PFSK-1 (cell line): Measurements from ENCODE around the gene TICRR. TPM values are rescaled to one million over a fixed set of nuclear protein-coding genes. Genes with fewer than 3 reads are reported as not detected.

ENCODE experiments used
- FOXP2 ChIP-seq: optimal IDR thresholded peaks from 2 replicates; pipeline ENCODE3; 2011; ENCODE audit warnings: borderline replicate concordance, control low read depth, inconsistent platforms; ENCODE audit not compliant: insufficient read depth; ENCODE audit errors: extremely low read length, extremely low read depth
- POLR2AphosphoS5 ChIP-seq: IDR thresholded peaks from 2 replicates; pipeline ENCODE4 v1.6.1; 2012; ENCODE audit warnings: low read depth, mild to moderate bottlenecking, control low read depth, low read length, moderate library complexity
- SIN3A ChIP-seq: IDR thresholded peaks from 2 replicates; pipeline ENCODE4 v1.6.1; 2012; ENCODE audit warnings: mild to moderate bottlenecking, low read length, moderate library complexity, borderline replicate concordance; ENCODE audit not compliant: insufficient read depth
- TAF1 ChIP-seq: IDR thresholded peaks from 2 replicates; pipeline ENCODE4 v1.6.1; 2012; ENCODE audit warnings: low read length, control low read depth, borderline replicate concordance; ENCODE audit not compliant: insufficient read depth
- polyA plus RNA-seq: library from polyadenylated mRNA; unstranded; fragments of >200 nt; gene quantifications from one replicate; pipeline ENCODE4 v1.2.1, GENCODE V29; 2012; ENCODE audit warnings: low read depth, missing spikeins; ENCODE audit not compliant: insufficient read length
- TF ChIP-seq, protein P1 (sequence below), 2 experiments: IDR thresholded peaks; 2 replicates each; pipeline versions ENCODE4 v1.6.1 to v1.8.0; 2011 to 2012; ENCODE audit warnings: low read depth in 2 of 2, low read length in 2 of 2, control low read depth in 1 of 2, inconsistent platforms in 1 of 2, mild to moderate bottlenecking in 1 of 2, moderate library complexity in 1 of 2; ENCODE audit not compliant: insufficient read depth in 1 of 2

The TICRR gene, protein sequence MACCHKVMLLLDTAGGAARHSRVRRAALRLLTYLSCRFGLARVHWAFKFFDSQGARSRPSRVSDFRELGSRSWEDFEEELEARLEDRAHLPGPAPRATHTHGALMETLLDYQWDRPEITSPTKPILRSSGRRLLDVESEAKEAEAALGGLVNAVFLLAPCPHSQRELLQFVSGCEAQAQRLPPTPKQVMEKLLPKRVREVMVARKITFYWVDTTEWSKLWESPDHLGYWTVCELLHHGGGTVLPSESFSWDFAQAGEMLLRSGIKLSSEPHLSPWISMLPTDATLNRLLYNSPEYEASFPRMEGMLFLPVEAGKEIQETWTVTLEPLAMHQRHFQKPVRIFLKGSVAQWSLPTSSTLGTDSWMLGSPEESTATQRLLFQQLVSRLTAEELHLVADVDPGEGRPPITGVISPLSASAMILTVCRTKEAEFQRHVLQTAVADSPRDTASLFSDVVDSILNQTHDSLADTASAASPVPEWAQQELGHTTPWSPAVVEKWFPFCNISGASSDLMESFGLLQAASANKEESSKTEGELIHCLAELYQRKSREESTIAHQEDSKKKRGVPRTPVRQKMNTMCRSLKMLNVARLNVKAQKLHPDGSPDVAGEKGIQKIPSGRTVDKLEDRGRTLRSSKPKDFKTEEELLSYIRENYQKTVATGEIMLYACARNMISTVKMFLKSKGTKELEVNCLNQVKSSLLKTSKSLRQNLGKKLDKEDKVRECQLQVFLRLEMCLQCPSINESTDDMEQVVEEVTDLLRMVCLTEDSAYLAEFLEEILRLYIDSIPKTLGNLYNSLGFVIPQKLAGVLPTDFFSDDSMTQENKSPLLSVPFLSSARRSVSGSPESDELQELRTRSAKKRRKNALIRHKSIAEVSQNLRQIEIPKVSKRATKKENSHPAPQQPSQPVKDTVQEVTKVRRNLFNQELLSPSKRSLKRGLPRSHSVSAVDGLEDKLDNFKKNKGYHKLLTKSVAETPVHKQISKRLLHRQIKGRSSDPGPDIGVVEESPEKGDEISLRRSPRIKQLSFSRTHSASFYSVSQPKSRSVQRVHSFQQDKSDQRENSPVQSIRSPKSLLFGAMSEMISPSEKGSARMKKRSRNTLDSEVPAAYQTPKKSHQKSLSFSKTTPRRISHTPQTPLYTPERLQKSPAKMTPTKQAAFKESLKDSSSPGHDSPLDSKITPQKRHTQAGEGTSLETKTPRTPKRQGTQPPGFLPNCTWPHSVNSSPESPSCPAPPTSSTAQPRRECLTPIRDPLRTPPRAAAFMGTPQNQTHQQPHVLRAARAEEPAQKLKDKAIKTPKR (N-terminal part only)
- 3.6 TPM for polyA plus RNA-seq

DNA sequence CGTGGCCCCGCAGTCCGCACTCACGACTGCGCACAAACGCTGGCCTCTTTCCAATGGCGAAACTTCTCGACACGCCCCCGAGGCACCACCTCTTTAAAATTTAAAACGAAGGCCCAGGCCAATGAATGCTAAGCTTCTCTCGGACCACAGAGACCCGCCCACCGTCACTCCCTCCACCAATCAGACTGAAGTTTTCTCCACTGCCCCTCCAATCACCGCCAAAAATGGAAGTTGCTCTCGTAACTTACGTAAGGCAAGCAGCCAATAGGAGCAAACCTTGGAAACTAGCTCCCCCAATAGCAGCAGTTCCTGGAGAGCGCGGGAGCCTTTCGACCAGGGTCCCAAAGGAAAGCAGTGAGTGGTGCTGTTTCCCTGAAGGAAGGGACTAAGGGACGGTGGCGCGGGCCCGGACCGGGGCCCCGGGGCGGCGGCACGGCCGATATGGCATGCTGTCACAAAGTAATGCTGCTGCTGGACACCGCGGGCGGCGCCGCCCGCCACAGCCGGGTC is at the start of gene TICRR:
Gene TICRR (plus strand): TSS at position 324 of the 510 bp plus-strand sequence. CDS start 118 bp downstream, at position 442.
- peak; percentile 74; the same call in 1 of the 2 replicates for TF ChIP-seq TAF1
- no peak; the same call in 1 of the 2 replicates for TF ChIP-seq POLR2AphosphoS5

GRCh38 chr15:89526181-89526580 is 49.1 kb upstream of the TICRR start:
- TF ChIP-seq POLR2AphosphoS5, result no peak
- no peak for TF ChIP-seq TAF1

GRCh38 chr15:89526601-89527441 is 48.4 kb upstream of the TICRR start:
- TF ChIP-seq SIN3A (no peak), TAF1 (no peak), FOXP2 (no peak), POLR2AphosphoS5 (no peak)
- TF ChIP-seq, protein P1, sequence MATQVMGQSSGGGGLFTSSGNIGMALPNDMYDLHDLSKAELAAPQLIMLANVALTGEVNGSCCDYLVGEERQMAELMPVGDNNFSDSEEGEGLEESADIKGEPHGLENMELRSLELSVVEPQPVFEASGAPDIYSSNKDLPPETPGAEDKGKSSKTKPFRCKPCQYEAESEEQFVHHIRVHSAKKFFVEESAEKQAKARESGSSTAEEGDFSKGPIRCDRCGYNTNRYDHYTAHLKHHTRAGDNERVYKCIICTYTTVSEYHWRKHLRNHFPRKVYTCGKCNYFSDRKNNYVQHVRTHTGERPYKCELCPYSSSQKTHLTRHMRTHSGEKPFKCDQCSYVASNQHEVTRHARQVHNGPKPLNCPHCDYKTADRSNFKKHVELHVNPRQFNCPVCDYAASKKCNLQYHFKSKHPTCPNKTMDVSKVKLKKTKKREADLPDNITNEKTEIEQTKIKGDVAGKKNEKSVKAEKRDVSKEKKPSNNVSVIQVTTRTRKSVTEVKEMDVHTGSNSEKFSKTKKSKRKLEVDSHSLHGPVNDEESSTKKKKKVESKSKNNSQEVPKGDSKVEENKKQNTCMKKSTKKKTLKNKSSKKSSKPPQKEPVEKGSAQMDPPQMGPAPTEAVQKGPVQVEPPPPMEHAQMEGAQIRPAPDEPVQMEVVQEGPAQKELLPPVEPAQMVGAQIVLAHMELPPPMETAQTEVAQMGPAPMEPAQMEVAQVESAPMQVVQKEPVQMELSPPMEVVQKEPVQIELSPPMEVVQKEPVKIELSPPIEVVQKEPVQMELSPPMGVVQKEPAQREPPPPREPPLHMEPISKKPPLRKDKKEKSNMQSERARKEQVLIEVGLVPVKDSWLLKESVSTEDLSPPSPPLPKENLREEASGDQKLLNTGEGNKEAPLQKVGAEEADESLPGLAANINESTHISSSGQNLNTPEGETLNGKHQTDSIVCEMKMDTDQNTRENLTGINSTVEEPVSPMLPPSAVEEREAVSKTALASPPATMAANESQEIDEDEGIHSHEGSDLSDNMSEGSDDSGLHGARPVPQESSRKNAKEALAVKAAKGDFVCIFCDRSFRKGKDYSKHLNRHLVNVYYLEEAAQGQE (IDR thresholded peaks at IDR 0.05; ENCODE audit: insufficient read depth in 1 of 2, low read depth in 2 of 2, low read length in 2 of 2), result no peak

GRCh38 chr15:89528757-89529352 is 46.4 kb upstream of the TICRR start:
- TF ChIP-seq POLR2AphosphoS5 (no peak), FOXP2 (no peak), SIN3A (no peak), TAF1 (no peak)
- TF ChIP-seq, protein P1 (IDR thresholded peaks at IDR 0.05; ENCODE audit: insufficient read depth in 1 of 2, low read depth in 2 of 2, low read length in 2 of 2), result no peak

DNA sequence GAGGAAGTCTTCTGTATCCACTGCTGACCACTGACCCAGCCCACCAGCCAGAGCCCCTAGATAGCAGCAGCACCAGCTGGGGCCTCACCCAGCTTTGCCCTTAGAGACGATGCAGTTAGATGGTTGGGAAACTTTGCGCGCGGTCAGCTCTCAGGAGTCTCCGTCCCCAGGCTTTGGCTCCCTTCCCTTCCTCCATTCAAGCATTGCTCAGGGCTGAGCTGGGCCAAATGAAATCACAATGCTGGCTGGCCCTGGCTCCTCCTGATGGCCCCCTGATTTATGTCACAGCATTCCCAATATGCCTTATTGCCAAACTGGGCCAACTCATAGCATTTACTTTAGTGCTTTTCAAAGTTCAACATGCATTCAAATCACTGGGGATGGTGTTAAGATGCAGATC is 44.3 kb upstream of the TICRR start:
- TF ChIP-seq, protein P1 (IDR thresholded peaks at IDR 0.05; ENCODE audit: insufficient read depth in 1 of 2, low read depth in 2 of 2, low read length in 2 of 2), result no peak
- no peak for TF ChIP-seq FOXP2
- TF ChIP-seq POLR2AphosphoS5, result no peak
- no peak for TF ChIP-seq TAF1
- no peak for TF ChIP-seq SIN3A
